Adrenal gland (tissue), 5 donors: ENCODE data around the gene PLOD2.

ENCODE experiments used
- POLR2A ChIP-seq, 2 donors: fragments of 450-650 bp; IDR thresholded peaks; one replicate each; pipeline ENCODE4 v1.6.1; 2017; ENCODE audit warnings: antibody characterized with exemption in 2 of 2, mild to moderate bottlenecking in 2 of 2, moderate library complexity in 1 of 2
- TF ChIP-seq, protein P1 (sequence below), 6 experiments: fragments of 450-650 bp in 4 of 6; fragments of 200-600 bp in 2 of 6; sonication (generic) in 1 of 6; IDR thresholded peaks; 1 replicate in 5 of 6; 2 replicates in 1 of 6; pipeline versions ENCODE4 v1.5.1 to v1.8.0; 2016 to 2021; ENCODE audit warnings: antibody characterized with exemption in 6 of 6, mild to moderate bottlenecking in 2 of 6, moderate library complexity in 1 of 6
- donor health status: DM: no; HTN: no; CAD: no.

DNA sequence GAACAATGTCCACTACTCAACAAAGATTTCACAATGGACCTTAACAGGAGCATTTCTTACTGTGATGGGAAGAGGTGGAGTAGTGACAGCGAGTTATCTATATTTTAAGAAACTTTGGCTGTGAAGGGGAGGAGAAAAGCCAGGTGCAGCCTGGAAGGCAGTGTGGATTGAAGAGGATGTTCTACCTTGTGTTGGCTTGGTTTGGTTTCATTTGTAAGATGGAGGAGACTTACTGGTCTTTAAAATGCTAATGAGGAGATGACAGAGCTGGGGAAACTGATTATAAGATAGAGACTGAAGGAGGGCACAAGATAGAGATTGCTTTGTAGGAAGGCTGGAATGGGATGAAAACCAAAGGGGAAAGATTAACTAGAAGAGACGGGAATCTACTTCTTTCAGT is 59.4 kb downstream of the PLOD2 start:
- TF ChIP-seq POLR2A (IDR thresholded peaks at IDR 0.05) = no peak
- TF ChIP-seq, protein P1, sequence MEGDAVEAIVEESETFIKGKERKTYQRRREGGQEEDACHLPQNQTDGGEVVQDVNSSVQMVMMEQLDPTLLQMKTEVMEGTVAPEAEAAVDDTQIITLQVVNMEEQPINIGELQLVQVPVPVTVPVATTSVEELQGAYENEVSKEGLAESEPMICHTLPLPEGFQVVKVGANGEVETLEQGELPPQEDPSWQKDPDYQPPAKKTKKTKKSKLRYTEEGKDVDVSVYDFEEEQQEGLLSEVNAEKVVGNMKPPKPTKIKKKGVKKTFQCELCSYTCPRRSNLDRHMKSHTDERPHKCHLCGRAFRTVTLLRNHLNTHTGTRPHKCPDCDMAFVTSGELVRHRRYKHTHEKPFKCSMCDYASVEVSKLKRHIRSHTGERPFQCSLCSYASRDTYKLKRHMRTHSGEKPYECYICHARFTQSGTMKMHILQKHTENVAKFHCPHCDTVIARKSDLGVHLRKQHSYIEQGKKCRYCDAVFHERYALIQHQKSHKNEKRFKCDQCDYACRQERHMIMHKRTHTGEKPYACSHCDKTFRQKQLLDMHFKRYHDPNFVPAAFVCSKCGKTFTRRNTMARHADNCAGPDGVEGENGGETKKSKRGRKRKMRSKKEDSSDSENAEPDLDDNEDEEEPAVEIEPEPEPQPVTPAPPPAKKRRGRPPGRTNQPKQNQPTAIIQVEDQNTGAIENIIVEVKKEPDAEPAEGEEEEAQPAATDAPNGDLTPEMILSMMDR (IDR thresholded peaks at IDR 0.05) = no peak
